Measurements from ENCODE around the gene SLC35E2B.

Gene SLC35E2B

DNA sequence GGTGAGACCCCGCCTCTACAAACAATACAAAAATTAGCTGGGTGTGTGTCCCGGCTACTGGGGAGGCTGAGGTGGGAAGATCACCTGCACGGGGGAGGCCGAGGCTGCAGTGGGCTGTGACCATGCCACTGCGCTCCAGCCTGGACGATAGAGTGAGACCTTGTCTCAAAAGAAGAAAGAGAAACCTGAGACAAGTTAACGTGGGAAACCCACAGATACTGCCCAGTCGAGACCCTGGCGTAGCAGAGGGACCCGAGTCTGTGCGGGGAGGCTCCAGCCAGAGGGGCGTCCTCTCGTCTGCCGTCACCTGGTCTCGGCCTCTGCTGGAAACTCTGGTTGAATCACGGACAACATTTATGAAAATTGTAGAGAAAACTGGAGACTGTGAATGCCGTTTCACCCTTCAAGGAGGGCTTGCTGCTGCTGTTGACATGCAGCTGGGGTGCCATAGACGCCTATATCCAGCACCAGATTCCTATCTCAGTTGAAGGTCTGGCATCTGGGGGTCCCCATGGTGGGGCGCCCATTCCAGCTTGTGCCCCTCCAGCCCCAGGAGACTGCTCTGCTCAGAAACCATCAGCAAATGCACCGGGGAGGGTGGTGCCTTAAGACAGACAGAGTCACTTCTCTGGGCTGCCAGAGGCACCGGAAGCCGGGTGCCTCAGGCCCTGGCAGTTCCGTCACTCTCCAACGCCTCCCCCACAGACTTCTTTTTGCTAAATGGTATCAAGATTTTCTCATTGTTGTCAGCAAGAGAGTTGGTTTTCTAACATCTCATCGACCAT is 20.2 kb downstream of the SLC35E2B start:
- H3K36me3 Mint-ChIP-seq (ENCODE audit: low read depth) = peaks cover 31% of the 10 kb centered on the region
- no peaks in the 10 kb centered on the region for H3K9me3 Mint-ChIP-seq
- no peaks in the 10 kb centered on the region for H3K4me1 Mint-ChIP-seq
- TF ChIP-seq, protein P1, sequence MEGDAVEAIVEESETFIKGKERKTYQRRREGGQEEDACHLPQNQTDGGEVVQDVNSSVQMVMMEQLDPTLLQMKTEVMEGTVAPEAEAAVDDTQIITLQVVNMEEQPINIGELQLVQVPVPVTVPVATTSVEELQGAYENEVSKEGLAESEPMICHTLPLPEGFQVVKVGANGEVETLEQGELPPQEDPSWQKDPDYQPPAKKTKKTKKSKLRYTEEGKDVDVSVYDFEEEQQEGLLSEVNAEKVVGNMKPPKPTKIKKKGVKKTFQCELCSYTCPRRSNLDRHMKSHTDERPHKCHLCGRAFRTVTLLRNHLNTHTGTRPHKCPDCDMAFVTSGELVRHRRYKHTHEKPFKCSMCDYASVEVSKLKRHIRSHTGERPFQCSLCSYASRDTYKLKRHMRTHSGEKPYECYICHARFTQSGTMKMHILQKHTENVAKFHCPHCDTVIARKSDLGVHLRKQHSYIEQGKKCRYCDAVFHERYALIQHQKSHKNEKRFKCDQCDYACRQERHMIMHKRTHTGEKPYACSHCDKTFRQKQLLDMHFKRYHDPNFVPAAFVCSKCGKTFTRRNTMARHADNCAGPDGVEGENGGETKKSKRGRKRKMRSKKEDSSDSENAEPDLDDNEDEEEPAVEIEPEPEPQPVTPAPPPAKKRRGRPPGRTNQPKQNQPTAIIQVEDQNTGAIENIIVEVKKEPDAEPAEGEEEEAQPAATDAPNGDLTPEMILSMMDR (IDR thresholded peaks at IDR 0.05) = no peak
- no peak overlapping the region for H3K27ac Mint-ChIP-seq
- H3K4me3 Mint-ChIP-seq = no peak overlapping the region
- DNase-seq = no peak
- no peaks in the 10 kb centered on the region for H3K27me3 Mint-ChIP-seq (ENCODE audit: low read depth, poor library complexity)

DNA sequence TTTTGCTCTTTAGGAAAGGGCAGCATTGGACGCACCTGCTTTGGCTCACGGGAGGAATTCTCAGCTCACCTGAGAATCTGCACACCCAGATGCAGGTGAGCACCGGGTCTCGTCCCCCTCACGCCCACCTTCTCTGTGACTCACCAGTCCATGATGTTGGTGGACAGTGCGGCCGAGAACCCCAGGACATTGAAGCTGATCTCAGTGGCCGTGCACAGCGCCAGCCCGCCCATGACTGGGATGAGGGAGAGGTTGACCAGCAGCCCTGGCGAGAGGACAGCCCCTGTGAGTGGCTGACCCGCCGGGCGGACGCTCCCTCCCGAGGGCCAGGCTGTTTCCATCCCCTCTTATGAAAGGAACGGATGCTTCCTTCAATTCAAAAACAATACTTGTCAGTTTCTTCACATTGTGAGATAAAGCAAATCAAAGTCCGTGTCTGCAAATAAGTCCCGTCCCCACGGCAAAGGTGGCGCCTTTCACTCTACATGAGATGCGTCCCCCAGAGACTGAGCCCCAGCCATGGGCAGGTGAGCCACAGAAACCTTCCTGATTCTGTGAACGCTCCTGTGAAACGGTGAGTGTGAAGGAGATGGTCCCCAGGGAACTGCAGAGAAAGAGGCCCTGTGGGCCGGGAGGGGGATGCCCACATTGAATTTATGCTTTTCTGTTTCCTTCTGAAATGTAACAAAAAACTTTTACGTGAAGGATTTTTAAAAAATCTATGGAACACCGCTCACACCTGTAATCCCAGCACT is 21.1 kb downstream of the SLC35E2B start:
- H3K4me1 Mint-ChIP-seq = no peaks in the 10 kb centered on the region
- no peak for DNase-seq
- H3K4me3 Mint-ChIP-seq = no peak overlapping the region

DNA sequence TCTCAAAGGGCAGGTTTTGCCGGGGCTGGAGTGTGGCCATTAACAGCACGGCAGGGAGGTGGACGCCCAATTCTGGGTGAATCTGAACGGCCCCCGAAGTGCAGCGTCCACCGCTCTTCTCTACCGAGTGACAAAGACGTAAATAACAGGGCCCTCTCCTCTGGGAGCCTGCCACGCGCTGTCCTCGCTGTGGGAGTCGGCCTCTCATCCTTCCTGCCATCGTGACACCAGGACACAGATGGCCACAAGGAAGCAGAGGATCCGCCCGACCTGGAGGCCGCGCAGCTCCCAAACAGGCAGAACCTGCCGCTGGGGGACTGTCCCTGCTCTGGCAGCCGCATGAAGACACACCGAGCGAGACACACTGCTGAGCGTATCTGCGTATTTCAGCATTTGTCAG is 21.7 kb downstream of the SLC35E2B start:
- TF ChIP-seq, protein P1 (IDR thresholded peaks at IDR 0.05) = no peak
- no peak overlapping the region for H3K27ac Mint-ChIP-seq
- peaks cover 32% of the 10 kb centered on the region for H3K36me3 Mint-ChIP-seq (ENCODE audit: low read depth)
- H3K9me3 Mint-ChIP-seq = no peaks in the 10 kb centered on the region
- H3K4me1 Mint-ChIP-seq = no peaks in the 10 kb centered on the region
- no peaks in the 10 kb centered on the region for H3K27me3 Mint-ChIP-seq (ENCODE audit: low read depth, poor library complexity)
- no peak for DNase-seq
- H3K4me3 Mint-ChIP-seq = no peak overlapping the region

More for the DNA sequence above, 21.1 kb downstream of the SLC35E2B start:
- Mint-ChIP-seq H3K27ac (peak overlapping the region; percentile 59), H3K36me3 (ENCODE audit: low read depth) (peaks cover 32% of the 10 kb centered on the region), H3K27me3 (ENCODE audit: low read depth, poor library complexity) (no peaks in the 10 kb centered on the region), H3K9me3 (no peaks in the 10 kb centered on the region)
- TF ChIP-seq, protein P1 (IDR thresholded peaks at IDR 0.05) = no peak

DNA sequence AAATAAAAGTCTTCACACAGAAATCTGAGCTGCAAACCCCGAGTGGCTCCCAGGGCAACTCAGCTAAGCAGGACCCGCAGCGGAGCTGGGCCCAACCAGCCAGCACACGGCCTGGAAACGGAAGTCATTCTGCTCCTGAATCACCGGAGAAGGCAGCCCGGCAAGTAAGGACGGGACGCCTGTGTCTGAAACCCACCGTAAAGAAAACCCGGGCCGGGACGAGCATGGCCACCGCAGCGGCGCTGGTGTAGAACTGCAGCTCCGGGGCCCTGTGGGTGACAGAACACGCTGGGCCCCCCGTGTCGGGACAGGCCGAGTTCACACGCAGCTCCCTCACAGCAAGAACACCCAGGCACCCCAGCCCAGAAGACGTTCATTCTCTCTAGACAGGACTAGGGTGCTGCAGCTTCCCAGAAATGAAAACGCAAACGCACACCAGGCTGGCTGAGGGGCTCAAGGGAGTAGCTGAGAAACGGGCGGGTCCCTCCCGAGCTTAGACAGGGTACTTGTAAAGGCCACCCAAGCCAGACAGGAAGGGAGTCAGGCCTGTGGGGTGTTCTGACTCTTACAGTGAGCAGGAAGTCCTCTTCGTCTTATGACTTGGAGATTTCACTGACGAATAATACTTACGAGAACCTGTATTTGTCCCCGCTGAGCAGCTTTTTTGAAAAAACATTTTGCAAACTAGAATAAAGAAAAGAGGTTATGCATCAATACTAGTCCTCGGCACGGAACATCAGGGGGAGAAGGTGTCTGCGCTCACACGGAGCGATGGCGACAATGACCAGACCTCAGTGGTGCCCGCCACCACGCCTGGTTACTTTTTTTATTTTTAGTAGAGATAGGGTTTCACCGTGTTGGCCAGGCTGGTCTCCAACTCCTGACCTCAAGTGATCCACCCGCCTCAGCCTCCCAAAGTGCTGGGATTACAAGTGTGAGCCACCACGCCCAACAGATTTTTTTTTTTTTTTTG is 22.8 kb downstream of the SLC35E2B start:
- peaks cover 31% of the 10 kb centered on the region for H3K36me3 Mint-ChIP-seq (ENCODE audit: low read depth)
- no peaks in the 10 kb centered on the region for H3K9me3 Mint-ChIP-seq
- no peak overlapping the region for H3K27ac Mint-ChIP-seq
- TF ChIP-seq, protein P1 (IDR thresholded peaks at IDR 0.05) = no peak
- no peak for DNase-seq
- H3K4me3 Mint-ChIP-seq = no peak overlapping the region
- no peaks in the 10 kb centered on the region for H3K4me1 Mint-ChIP-seq
- H3K27me3 Mint-ChIP-seq (ENCODE audit: low read depth, poor library complexity) = no peaks in the 10 kb centered on the region

DNA sequence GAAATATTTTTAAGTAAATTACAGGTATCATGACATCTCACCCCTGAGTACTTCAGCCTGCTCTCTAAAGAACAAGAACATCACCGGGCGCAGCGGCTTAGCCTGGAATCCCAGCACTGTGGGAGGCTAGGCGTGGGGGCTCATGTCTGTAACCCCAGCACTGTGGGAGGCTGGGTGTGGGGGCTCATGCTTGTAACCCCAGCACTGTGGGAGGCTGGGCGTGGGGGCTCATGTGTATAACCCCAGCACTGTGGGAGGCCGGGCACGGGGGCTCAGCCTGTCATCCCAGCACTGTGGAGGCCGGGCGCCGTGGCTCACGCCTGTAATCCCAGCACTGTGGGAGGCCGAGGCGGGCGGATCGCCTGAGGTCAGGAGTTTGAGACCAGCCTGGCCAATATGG is 26.1 kb downstream of the SLC35E2B start:
- H3K36me3 Mint-ChIP-seq (ENCODE audit: low read depth) = peaks cover 14% of the 10 kb centered on the region
- H3K27ac Mint-ChIP-seq = no peak overlapping the region
- no peak overlapping the region for H3K4me3 Mint-ChIP-seq
- H3K27me3 Mint-ChIP-seq (ENCODE audit: low read depth, poor library complexity) = no peaks in the 10 kb centered on the region
- no peaks in the 10 kb centered on the region for H3K9me3 Mint-ChIP-seq
- no peak for DNase-seq
- no peaks in the 10 kb centered on the region for H3K4me1 Mint-ChIP-seq
- TF ChIP-seq, protein P1 (IDR thresholded peaks at IDR 0.05) = no peak

All from nephron progenitor cell (in vitro differentiated cells).